GM18861 (cell line): ENCODE results near the gene ZNF668.
"Not testable (repeated sequence)": the region's sequence is repeated elsewhere in the genome, so short reads cannot be mapped to it uniquely, and the experiment has no call there.

Experiments
- ATAC-seq: cut with Tn5 transposase; IDR thresholded peaks from one replicate; pipeline ENCODE4 v1.9.1; 2021; ENCODE audit not compliant: unreplicated experiment

The ZNF668 gene

DNA sequence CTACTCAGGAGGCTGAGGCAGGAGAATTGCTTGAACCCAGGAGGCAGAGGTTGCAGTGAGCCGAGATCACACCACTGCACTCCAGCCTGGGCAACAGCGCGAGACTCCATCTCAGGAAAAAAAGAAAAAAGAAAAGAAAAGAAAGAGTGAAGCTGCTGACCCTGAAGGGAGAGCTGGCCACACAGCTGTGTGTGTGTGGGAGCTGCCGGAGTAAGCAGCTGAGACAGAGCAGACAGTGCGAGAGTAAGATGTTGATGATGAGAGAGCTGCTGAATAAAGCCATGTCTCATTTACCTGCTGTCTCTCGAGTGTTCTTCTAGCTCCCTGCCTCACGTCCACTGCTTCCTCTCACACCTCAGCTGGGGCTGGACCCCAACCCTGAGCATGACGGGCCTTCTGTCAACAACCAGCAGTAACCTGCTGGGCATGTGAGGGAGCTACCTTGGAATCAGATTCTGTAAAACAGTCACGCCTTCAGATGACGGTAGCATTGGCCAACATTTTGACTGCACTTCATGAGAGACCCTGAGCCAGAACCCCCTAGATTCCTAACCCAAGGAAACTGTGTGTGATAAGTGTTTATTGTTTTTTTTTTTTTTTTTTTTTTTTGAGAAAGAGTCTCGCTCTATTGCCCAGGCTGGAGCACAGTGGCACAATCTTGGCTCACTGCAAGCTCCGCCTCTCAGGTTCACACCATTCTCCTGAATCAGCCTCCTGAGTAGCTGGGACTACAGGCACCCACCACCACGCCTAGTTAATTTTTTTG, 27.0 kb upstream of the ZNF668 start:
- ATAC-seq, result not testable (repeated sequence)

DNA sequence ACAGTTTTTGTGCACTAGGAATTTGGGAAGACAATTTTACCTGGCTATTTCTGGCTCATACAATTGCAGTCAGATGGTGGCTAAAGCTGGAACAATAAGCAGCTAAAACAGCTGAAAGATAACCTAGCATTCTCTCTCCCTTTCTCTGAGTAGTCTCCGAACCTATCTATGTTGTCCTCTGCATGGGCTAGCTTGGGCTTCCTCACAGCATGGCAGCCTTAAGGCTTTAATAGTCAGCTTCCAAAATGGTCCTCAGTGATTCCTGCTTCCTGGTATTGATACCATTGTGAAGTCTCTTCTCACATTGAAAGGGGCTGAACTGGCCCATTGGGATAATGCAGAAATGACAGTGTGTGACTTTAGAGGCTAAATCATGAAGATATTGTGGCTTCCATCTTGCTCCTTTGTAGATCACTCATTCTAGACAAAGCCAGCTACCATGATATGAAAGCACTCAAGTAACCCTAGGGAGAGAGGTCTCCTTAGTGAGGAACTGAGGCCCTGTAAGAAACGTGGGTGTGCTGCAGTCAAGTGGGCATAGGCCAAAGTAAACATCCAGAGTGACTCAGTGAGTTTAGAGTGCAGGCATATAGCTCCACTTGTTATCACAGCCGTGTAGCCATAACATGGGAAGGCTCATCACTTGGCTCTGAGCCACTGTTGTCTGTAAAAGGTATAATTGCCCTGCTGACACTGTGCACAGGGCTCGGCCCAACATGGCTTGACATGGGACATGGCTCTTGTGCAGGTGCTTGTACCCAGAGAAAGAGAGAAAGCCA, 26.0 kb upstream of the ZNF668 start:
- no peak for ATAC-seq

DNA sequence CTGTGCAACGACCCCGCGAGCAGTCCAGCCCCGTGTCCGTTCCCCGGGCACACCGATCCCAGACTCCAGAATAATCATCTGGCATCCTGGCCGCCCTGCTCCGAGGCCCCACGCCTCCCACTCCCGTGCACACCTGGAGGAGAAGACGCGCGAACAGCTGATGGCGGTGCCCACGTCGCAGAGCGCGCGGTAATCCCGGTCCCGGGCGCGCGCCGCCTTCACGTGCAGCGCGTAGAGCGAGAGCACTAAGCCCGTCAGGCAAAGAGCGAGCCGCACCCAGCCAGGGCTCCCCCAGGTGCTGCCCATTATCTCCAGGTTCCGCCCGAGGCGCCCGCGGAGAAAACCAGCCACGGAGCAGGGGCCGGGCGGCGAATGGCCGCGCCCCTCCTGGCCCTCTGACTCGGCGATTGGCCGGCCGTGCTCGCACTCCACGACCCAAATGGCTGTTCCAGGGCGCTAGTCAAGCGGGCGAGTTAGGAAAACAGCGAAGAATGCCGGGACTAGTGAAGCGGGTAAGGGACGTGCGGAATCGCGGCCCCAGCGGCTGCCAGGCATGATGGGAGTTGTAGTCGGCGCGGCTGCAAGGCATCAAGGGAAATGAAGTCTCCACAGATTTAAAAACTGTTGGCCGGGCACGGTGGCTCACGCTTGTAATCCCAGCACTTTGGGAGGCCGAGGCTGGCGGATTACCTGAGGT, 20.5 kb upstream of the ZNF668 start, which contains the start of gene VKORC1:
Gene VKORC1 (minus strand): TSS at position 374 of the 697 bp plus-strand sequence. CDS start 68 bp downstream, at position 306.
- peak; percentile 71 for ATAC-seq

DNA sequence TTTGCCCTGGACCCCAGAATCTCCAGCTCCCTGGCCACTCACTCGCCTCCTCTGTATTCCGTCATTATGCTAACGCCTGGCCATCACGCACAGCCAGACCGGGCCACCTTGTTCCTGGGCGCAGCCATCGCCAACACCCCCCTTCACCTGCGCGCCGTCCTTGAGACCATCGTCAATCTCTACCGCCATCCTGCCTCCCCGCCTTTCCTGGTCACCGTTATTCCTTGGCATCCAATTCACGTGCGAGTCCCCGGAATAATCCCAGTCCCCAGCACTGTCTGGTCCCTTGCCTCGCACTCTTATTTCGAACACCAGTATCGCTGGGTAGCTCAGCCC, 20.0 kb upstream of the ZNF668 start:
- no peak for ATAC-seq

DNA sequence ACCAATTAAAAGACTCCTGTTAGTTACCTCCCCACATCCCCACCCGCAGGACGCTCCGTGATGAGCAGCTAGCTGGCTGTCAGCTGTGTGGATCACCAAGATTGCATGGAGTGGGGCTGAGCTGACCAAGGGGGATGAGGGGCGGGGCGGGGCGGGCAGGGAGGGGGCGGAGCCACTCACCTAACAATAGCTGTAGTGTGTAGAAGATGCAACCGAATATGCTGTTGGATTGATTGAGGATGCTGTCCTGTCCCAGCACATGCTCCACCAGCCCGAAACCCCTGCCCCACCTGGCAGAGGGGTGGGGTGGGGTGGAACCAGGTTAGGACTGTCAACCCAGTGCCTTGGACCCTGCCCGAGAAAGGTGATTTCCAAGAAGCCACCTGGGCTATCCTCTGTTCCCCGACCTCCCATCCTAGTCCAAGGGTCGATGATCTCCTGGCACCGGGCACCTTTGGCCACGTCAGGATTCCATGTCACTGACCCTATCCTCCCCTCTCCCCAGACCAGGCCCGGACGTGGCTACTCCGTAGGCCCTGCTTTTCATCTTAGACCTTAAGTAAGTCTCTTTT, 19.2 kb upstream of the ZNF668 start:
- ATAC-seq, result no peak

DNA sequence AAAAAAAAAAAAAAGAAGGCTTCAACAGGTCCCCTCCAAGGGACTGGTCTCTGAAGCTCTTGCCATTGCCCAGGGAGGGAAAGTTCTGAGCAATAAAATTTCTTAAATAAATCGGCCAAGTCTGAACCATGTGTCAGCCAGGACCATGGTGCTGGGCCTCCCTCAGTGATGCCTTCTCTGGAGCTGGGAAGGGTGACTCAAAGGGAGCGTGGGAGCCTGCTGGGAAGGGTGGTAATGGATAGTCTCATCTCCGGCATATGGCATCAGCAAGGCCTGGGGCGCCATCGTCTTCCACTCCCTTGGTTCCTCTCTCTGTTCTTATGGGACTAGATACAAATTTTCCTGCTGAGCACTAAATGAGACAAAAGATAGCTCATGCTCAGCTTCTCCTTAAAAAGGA, 18.3 kb upstream of the ZNF668 start:
- no peak for ATAC-seq

DNA sequence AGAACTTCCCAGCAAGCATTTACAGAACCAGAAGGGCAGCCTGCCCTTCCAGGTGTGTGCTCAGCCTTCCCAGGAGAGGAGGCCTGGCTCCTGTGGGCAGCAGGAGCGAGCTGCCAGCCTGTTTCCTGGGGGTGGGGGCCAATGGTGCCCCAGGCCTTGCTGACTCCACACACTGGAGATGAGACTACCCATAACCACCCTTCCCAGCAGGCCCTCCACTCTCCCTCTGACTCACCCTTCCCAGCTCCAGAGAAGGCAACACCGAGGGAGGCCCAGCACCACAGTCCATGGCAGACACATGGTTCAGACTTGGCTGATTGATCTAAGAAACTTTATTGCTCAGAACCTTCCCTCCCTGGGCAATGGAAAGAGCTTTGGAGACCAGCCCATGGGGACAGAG, 16.5 kb upstream of the ZNF668 start:
- no peak for ATAC-seq

DNA sequence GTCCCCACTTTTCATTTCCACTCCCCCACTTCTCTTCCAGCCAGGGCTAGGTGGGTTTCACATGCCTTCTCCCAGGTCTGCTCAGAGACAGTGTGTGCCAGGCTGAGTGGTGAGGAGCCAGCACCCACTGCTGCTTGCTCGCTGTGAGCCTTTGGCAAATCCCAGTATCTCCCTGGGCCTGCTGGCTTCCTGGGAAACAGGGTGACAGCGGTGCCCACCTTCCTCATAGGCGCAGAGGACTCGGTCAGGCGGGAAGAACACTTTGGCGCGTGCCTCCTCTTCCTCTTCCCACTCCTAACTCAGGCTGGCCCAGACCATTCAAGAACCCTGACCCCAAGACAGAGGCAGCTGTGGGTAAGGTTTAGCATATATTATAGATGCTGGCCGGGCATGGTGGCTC, 15.2 kb upstream of the ZNF668 start:
- no peak for ATAC-seq

DNA sequence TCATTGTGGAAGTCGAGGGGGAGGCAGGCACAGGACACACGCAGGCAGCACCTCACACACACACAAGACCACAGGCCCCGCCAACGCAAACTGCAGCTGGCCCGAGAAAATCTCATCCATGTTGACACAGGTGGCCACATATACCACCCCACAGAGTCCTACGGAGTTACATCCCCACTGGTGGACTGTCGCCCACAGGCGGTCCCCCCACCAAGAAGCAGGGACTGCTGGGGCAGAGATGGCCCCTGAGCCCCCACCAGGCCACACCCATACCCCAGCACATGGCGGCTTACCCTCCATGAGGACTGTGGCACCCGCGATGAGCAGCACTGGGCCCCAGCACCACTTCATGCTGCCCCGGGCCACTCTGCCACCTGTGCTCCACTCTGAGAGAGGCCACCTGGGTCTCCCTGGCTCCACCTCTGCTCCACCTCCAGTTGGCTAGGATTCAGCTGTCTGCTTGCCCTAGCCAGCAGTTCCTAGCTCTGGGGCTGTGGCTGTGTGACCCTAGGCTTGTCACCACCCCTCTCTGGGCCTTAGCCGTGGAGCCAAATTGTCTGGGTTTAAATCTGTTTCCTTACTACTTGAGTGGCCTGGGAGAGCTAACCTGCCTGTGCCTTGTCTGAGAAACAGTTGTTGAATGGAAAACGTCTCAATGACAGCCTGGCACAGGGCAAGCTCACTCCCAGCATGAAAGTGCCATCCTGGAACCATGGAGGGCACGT, 14.6 kb upstream of the ZNF668 start, which contains the start of gene PRSS53:
Gene PRSS53 (minus strand): TSS at position 485 of the 725 bp plus-strand sequence. CDS start 134 bp downstream, at position 351.
- ATAC-seq, result no peak

DNA sequence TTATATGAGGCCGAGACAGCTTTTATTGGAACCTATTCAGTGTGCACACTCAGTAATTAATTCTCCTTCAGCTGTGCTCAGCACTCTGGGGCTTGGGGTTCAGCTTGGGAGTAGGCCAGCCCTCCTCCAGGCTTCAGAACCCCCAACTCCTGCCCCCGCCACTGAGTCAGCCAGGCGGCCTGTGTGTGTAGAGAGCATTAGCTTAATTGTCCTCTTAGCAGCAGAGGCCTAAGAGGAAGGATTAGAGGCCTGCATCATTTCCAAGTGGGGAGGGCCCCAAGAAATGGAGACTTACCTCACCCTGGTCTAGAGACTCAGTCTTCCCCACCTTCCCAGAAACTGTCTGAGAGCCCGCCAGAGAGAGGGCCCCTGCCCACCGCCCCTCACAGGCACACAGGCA, 13.9 kb upstream of the ZNF668 start:
- ATAC-seq, result no peak

DNA sequence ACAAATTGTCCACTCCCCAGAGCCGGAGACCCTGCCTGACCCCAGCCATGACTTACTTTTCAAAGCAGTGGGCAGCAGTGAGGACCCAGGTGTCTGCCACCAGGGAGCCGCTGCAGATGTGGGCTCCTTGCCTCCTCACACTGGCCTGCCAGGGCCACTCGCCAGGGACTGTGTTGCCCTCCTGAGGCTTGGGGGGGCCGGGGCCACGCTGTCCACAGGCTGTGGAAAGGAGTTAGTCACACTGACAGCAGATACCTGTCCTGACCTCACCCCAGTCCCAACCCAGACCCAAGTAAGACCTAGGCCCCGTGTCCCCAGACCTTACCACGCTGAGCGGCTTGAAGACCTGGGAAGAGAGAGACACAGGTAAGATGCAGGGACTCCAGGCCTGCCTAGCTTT, 13.4 kb upstream of the ZNF668 start:
- no peak for ATAC-seq

DNA sequence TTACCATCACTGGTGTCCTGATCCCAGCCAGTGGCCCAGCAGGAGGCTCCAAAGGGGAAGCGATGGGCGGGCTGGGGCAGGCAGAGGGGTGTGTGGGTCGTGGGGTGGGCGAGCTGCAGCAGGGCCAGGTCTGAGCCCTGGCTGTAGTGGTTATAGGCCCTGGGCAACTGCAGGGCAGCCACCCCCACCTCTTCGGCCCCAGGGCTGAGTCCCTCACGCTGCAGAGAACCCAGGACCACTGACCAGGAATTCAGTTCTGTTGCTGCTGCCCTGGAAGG, 12.5 kb upstream of the ZNF668 start:
- no peak for ATAC-seq

DNA sequence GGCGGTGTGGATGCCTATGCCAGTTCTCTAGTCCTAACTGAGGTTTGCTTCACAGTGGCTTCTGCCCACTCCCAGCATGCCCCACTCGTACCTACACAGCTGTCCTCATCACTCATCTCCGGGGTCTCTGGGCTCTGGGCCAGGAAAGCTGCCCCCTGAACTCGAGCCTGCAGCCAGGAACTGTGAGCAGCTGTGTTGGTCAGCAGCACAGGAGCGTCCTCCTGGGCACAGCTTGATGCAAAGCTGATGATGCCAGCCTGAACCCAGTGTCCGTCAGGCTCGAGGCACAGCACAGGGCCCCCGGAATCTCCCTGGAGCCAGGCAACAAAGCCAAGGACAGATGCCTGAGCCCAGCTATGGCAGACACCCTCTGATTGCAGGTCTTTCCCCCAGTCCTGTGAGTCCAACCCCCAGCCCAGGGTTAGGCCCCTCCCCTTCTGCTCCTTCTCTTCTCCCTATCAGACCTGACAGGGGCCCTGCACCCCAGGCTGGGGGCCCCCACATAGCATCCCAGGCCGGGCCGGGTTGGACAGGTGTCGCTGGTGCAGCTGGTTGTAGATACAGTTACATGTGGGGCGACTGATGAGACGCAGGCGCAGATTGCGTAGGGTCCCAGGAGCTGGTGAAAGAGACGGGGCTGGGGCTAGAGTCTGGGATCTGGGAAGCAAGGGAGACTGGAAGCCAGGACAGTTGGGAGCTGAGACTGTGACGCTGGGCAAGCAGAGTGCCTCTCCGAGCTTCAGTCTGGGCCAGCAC, 12.0 kb upstream of the ZNF668 start:
- ATAC-seq, result no peak

DNA sequence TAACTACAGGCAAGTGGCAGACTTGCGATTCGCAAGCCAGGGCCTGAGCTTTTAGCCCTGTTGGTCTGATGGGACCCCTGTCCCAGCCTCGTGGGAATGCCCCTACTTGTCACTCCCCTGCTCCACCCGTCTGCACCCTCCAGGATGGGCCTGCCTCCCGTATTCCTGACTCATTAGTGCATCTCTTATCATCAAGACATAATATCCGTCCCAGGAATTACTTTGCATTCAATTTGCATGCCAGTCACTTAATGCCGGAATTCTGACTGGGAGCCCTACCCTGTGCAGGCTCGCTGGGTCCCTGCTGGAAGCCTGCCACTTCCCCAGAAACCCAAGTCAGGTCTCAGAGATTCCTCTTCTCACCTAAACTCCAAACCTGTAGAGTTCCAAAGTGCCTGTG, 11.4 kb upstream of the ZNF668 start:
- ATAC-seq, result no peak

DNA sequence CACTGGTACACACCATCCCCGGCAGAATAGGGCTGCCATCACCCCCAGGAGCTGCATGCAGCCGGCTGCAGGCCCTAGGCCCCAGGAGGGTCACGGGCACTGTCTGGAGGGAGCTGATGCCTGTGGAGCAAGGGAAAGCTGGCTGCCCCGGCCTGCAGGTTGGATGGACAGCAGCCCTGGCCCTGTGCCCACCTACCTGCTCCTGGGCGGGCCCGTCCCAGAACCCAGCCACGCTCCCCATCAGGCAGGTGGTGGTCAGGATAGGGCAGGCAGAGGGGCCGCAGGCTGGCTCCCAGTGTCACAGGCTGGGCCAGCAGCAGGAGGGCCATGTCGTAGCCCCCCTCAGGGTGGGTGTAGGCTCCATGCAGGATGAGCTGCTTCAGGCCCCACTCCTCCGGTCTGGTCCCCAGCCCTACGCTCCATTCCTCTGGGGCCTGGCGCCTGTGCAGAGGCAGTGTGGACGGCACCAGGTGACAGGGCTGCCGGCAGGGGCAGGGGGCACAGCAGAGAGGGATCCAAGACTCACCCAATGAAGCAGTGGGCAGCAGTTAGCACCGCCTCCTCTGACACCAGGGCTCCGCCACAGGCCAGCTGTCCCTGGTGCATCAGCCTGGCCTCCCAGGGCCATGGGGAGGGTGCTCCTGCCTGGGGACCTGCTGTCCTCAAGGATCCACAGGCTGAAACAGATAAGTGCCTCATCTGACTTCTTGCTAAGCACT, 10.7 kb upstream of the ZNF668 start:
- no peak for ATAC-seq

DNA sequence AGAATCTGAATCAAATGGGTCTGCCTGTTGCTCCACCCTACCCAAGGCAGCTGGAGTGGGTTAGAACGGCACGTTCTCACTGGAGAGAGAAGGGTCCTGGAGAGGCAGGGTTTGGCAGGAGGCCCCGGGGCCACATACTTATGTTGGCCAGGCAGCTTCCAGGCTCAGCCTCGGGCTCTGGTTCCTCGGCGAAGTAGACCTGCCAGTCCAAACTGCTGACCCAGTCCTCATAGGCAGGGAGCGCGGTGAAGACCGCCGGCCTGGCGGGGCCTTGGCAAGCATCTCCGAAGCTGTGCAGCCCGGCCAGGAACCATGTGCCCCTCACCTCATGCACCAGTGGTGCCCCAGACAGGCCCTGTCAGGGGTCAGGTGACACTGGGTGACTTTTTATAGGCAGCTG, 9.9 kb upstream of the ZNF668 start:
- no peak for ATAC-seq

DNA sequence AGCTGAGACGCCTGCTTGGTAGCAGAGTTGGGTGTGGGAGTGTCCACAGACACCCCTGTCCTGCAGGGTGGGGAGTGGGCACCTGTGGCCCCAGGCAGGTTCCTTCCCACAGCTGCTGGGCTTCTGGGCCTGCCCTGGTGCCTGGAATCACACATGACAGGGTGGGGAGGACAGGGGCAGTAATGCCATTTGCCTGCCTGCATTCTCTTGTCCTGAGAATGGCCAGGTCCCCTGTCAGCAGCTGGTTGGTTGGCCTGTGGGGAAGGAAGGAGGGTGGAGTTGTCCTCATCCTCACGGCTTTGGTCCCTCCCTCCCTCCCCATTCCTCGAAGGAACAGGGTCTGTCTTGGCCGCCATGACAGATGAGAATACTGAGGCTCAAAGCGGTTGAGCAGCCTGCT, 9.5 kb upstream of the ZNF668 start:
- ATAC-seq, result no peak

DNA sequence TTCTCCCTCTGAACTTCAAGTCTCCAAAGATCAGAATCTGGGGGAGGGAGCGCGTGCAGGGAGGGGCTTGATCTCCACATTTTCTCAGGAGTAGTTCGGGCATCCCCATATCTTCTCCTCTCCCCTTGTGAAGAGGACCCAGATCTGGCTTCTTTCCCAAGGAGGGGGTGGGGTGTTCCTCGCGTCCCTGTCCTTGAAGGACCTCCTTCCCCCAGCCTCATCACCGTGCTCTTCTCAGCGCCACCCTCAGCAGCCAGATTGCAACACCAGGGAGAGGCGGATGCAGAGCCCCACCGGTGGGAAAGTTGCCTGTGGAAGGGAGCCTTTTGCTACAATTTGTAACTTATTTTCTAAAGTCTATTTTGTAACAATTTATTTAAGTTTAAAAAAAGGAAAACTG, 9.0 kb upstream of the ZNF668 start:
- ATAC-seq, result no peak

DNA sequence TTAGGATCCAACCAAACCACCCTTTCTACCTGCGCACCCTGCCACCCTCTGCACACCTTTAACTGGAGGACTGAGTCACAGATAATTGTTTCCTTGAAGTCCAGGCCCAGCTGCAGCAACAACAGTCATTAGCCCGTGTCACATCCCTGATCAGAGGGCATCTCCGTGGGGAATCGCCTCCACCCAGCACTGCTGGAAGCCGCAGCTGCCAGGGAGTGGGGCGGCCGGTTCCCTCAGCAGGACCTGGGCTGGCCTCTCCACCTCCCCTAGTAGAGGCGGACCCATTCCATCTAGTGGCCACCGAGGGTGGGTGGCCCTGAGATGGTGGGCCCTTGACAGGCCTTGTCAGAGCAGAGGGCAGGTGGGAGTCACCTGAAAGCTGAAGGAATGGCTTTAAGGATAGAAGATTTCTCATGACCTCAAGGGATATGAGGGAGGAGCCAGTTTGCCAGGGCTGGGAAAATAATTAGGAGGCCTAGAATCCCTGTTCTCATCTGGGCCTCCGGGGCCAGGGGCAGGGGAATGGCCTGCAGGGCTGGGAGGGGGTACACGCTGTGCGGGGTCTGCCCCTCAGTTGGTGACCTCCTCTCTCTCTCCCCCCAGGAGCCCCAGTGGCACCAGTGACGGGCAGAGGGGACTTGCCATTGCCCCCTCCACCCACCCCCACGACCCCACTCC, 8.5 kb upstream of the ZNF668 start:
- ATAC-seq, result no peak
